ENCODE results near the gene FRMD3.

The FRMD3 gene

DNA sequence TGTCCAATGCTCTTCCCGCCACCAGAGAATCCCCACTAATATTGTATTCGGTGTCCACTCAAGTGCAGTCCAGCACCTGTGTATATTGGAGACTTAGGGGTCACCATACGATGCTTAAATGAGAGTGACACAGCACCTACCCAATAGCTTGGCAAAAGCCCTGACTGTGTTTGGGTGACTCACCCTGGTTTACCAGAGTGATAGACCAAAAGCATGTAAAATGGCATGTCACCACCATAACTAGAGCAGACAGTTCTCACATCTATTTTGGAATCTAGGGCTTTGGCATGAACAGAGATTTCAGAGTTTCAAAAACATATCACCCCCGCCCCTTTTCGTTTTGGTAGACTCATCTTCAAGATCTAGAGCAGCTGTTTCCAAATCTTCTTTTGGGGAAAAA is 257.9 kb downstream of the FRMD3 start:
- TF ChIP-seq, protein P1, sequence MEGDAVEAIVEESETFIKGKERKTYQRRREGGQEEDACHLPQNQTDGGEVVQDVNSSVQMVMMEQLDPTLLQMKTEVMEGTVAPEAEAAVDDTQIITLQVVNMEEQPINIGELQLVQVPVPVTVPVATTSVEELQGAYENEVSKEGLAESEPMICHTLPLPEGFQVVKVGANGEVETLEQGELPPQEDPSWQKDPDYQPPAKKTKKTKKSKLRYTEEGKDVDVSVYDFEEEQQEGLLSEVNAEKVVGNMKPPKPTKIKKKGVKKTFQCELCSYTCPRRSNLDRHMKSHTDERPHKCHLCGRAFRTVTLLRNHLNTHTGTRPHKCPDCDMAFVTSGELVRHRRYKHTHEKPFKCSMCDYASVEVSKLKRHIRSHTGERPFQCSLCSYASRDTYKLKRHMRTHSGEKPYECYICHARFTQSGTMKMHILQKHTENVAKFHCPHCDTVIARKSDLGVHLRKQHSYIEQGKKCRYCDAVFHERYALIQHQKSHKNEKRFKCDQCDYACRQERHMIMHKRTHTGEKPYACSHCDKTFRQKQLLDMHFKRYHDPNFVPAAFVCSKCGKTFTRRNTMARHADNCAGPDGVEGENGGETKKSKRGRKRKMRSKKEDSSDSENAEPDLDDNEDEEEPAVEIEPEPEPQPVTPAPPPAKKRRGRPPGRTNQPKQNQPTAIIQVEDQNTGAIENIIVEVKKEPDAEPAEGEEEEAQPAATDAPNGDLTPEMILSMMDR (IDR thresholded peaks at IDR 0.05; ENCODE audit: low read depth, low read length, missing control alignments) = no peak
- no peak for DNase-seq (ENCODE audit: extremely low read depth, low read depth)
- no peak overlapping the region for H3K4me3 ChIP-seq (replicated peaks; ENCODE audit: low read depth, low read length)

DNA sequence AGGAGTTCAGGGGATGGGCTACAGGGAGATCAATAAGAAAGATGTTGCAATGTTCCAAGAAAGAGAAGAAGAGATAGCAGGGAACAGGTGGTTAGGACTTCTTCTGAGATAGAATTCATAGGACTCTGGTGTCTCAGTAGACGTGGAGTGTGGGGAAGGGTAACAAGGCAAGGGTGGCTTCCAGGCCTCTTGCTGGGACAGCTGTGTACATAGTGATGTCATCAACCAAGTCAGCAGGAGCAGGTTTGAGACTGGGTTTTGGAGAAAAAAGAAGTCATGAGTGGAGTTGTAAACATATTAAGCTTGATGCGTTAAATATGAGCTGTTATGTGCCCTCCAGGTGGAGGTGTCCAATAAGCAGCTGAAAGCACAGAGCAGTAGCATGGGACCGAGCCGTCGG is 263.4 kb downstream of the FRMD3 start:
- TF ChIP-seq, protein P1 (IDR thresholded peaks at IDR 0.05; ENCODE audit: low read depth, low read length, missing control alignments) = no peak
- no peak for DNase-seq (ENCODE audit: extremely low read depth, low read depth)
- H3K4me3 ChIP-seq (replicated peaks; ENCODE audit: low read depth, low read length) = no peak overlapping the region

GRCh38 chr9:83271665-83272071 is 266.5 kb downstream of the FRMD3 start:
- TF ChIP-seq, protein P1 (IDR thresholded peaks at IDR 0.05; ENCODE audit: low read depth, low read length, missing control alignments) = no peak
- H3K4me3 ChIP-seq (replicated peaks; ENCODE audit: low read depth, low read length) = no peak overlapping the region
- no peak for DNase-seq (ENCODE audit: extremely low read depth, low read depth)

DNA sequence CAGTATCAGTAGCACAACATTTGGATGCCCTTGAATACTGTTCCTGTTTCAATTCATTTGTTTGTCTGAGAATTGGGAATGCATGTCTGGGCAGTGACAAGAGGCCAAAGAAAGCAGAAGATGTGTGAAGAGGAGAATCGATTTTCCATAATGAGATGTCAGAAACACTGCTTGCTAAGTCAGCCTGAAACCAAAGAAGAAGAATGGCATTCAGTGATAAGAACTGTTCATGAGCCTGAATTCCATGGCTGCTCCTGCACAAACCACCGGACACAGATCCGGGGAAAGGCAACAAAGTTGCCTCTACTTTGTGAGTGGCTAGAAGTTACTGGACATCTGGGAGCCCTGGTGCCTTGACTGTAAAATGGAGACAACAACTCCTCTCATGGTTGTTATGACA is 268.1 kb downstream of the FRMD3 start:
- TF ChIP-seq, protein P1 (IDR thresholded peaks at IDR 0.05; ENCODE audit: low read depth, low read length, missing control alignments) = no peak
- H3K4me3 ChIP-seq (replicated peaks; ENCODE audit: low read depth, low read length) = no peak overlapping the region
- no peak for DNase-seq (ENCODE audit: extremely low read depth, low read depth)

GRCh38 chr9:83267741-83268140 is 270.5 kb downstream of the FRMD3 start:
- TF ChIP-seq, protein P1 (IDR thresholded peaks at IDR 0.05; ENCODE audit: low read depth, low read length, missing control alignments) = no peak
- no peak overlapping the region for H3K4me3 ChIP-seq (replicated peaks; ENCODE audit: low read depth, low read length)
- no peak for DNase-seq (ENCODE audit: extremely low read depth, low read depth)

DNA sequence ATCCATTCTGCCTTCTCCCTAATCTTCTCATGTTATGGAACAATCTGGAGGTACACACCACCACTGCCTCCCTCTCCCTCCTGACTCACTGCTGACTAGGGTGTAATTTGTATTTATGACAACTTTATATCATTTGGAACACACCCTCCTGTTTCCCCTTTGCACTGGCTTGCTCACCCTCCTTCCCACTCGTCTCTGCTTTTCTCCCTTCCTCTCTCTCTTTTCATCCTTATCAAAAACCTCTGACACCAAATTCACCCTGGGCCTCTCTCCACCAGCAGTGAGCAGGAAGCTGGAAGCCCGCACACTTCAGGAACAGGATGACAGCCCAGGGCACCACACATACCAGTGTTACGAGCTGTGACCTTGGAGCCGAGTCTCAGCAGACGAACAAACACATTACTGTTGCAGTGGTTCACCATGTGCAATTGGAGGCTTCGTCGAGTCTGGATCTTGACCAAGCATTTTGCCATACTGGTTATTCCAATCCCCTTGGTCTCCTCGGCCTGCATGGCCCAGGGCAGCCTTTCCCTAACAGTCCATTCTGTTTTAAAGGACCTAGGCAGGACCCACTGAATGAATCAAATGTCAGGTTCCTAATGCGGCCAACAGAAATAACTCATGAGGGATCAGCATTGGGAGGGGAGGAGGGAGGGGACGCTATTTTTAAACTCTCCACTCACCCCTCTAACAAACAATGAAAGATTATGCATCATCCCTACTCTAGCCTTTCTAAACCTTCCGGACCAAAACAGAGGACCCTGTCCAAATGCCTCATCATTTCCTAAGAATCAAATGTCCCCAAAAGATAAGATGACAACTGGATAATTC is 271.3 kb downstream of the FRMD3 start:
- TF ChIP-seq, protein P1 (IDR thresholded peaks at IDR 0.05; ENCODE audit: low read depth, low read length, missing control alignments) = no peak
- DNase-seq (ENCODE audit: extremely low read depth, low read depth) = no peak
- no peak overlapping the region for H3K4me3 ChIP-seq (replicated peaks; ENCODE audit: low read depth, low read length)

DNA sequence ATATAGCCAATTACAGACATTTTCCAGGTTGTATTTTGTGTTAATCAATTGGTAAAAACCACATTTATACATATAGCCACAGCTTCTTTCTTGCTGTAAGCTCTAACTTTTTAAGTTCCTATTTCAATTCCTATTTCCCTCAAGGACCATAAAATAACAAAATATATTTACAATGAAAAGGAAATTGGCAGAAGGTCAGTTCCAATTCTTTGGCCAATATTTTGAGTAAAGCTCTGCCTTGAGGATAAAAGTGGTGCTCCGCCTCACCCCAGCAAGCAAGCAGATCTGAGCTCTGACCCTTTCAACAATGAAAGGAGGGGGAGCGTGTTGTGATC is 271.9 kb downstream of the FRMD3 start:
- no peak for DNase-seq (ENCODE audit: extremely low read depth, low read depth)
- TF ChIP-seq, protein P1 (IDR thresholded peaks at IDR 0.05; ENCODE audit: low read depth, low read length, missing control alignments) = no peak
- H3K4me3 ChIP-seq (replicated peaks; ENCODE audit: low read depth, low read length) = no peak overlapping the region

Measured in HFF-Myc (cell line).